BLaER1 treated with 17β-estradiol and CSF1 and Interleukin-3, amounts not matched to agents 10 nM and 100 nM (cell line): ENCODE measurements around the gene OTUB1.
A peak's percentile ranks its signal among the peaks of the same experiment; 100 is the strongest.
"Not testable (repeated sequence)": the region's sequence is repeated elsewhere in the genome, so short reads cannot be mapped to it uniquely, and the experiment has no call there.

ENCODE experiments used
- H3K27ac ChIP-seq, 11 experiments: shearing (Covaris generic); formaldehyde crosslinking; 2 replicates each; pipeline ENCODE4 v1.8.1; 2022
- H3K27me3 ChIP-seq, 11 experiments: shearing (Covaris generic); formaldehyde crosslinking; 2 replicates each; pipeline ENCODE4 v1.8.1; 2022
- H3K36me3 ChIP-seq, 11 experiments: shearing (Covaris generic); formaldehyde crosslinking; 2 replicates each; pipeline ENCODE4 v1.8.1; 2022
- H3K4me1 ChIP-seq, 10 experiments: shearing (Covaris generic); formaldehyde crosslinking; 2 replicates each; pipeline ENCODE4 v1.8.1; 2022
- H3K4me2 ChIP-seq, 11 experiments: shearing (Covaris generic); formaldehyde crosslinking; 2 replicates each; pipeline ENCODE4 v1.8.1; 2022
- H3K4me3 ChIP-seq, 10 experiments: shearing (Covaris generic); formaldehyde crosslinking; 2 replicates each; pipeline ENCODE4 v1.8.1; 2022
- H3K9ac ChIP-seq, 11 experiments: shearing (Covaris generic); formaldehyde crosslinking; 2 replicates each; pipeline ENCODE4 v1.8.1; 2022
- H3K9me3 ChIP-seq, 11 experiments: shearing (Covaris generic); formaldehyde crosslinking; replicated peaks in 1 of 11; 2 replicates each; pipeline ENCODE4 v1.8.1; 2022
- H4K20me1 ChIP-seq, 11 experiments: shearing (Covaris generic); formaldehyde crosslinking; 2 replicates each; pipeline ENCODE4 v1.8.1; 2022
- Cebpa-rat ChIP-seq, 11 experiments: shearing (Covaris generic); IDR thresholded peaks; 2 replicates each; pipeline ENCODE4 v1.8.1; 2022

Gene OTUB1

GRCh38 chr11:63969461-63969860 lies 16.8 kb upstream of the OTUB1 start:
- no peaks in the 10 kb centered on the region for H3K27me3 ChIP-seq
- H3K36me3 ChIP-seq: no peaks in the 10 kb centered on the region
- H3K9me3 ChIP-seq: 0 out of 22 replicates have a peak, but pooled peaks cover 0 to 8% (median 0%) of the 10 kb centered on the region in 11 experiments
- peaks cover 0 to 20% (median 15%) of the 10 kb centered on the region in 10 experiments; a peak in 17 of 20 replicates for H3K4me1 ChIP-seq
- H3K4me3 ChIP-seq: no peak overlapping the region
- no peak overlapping the region for H3K4me2 ChIP-seq
- H3K9ac ChIP-seq: no peak overlapping the region
- H3K27ac ChIP-seq: no peak overlapping the region
- H4K20me1 ChIP-seq: no peaks in the 10 kb centered on the region
- no peak for TF ChIP-seq Cebpa-rat (IDR thresholded peaks at IDR 0.05)

GRCh38 chr11:63970902-63971301 lies 15.3 kb upstream of the OTUB1 start:
- Histone ChIP-seq H3K27ac (no peak overlapping the region; a peak in 1 of 22 replicates), H3K36me3 (peaks cover 0 to 4% (median under 1%) of the 10 kb centered on the region in 11 experiments; a peak in 9 of 22 replicates), H3K4me2 (peak overlapping the region in 6 of 11 experiments; percentile 12 to 50 (median 22); a peak in 9 of 22 replicates), H4K20me1 (peaks cover 1 to 10% (median 8%) of the 10 kb centered on the region in 11 experiments; a peak in 19 of 22 replicates), H3K9ac (0 out of 22 replicates have a peak overlapping the region, but pooled peaks of 1 of the 11 experiments have one; percentile 31), H3K4me3 (no peak overlapping the region), H3K9me3 (0 out of 22 replicates have a peak, but pooled peaks cover 0 to 8% (median 0%) of the 10 kb centered on the region in 11 experiments), H3K27me3 (no peaks in the 10 kb centered on the region), H3K4me1 (peaks cover 5 to 28% (median 17%) of the 10 kb centered on the region in 10 experiments)
- TF ChIP-seq Cebpa-rat (IDR thresholded peaks at IDR 0.05): no peak

GRCh38 chr11:63973912-63974258 lies 12.4 kb upstream of the OTUB1 start:
- peak overlapping the region in 8 of 11 experiments; percentile 27 to 99 (median 59); a peak in 12 of 22 replicates for H3K27ac ChIP-seq
- H3K9ac ChIP-seq: peak overlapping the region in 4 of 11 experiments; percentile 37 to 99 (median 96); a peak in 2 of 22 replicates
- peak overlapping the region; percentile 38 to 97 (median 91); a peak in 17 of 20 replicates for H3K4me3 ChIP-seq
- peaks cover 9 to 34% (median 23%) of the 10 kb centered on the region in 11 experiments; a peak in 21 of 22 replicates for H3K36me3 ChIP-seq
- H4K20me1 ChIP-seq: peaks cover 11 to 39% (median 31%) of the 10 kb centered on the region in 11 experiments; a peak in 21 of 22 replicates
- H3K27me3 ChIP-seq, H3K9me3 ChIP-seq: not testable (repeated sequence)
- peak overlapping the region in 9 of 11 experiments; percentile 24 to 74 (median 45); a peak in 12 of 22 replicates for H3K4me2 ChIP-seq
- H3K4me1 ChIP-seq: peaks cover 21 to 52% (median 36%) of the 10 kb centered on the region in 10 experiments

GRCh38 chr11:63974259-63975143 lies 11.7 kb upstream of the OTUB1 start, which contains the start of gene COX8A:
Gene COX8A (plus strand): TSS chr11:63974620. CDS start chr11:63974681, 61 bp downstream.
- Histone ChIP-seq H3K4me3 (peak within 1 kb of the TSS; percentile 82 to 97 (median 94)), H3K4me1 (peaks cover 21 to 58% (median 38%) of the 10 kb centered on the region in 10 experiments), H3K36me3 (peaks cover 13 to 40% (median 29%) of the 10 kb centered on the region in 11 experiments; a peak in 21 of 22 replicates), H3K9ac (peak within 1 kb of the TSS; percentile 92 to 99 (median 97)), H3K4me2 (peak within 1 kb of the TSS; percentile 84 to 98 (median 93)), H3K9me3 (0 out of 22 replicates have a peak, but pooled peaks cover 0 to 8% (median 0%) of the 10 kb centered on the region in 11 experiments), H4K20me1 (peaks cover 11 to 45% (median 38%) of the 10 kb centered on the region in 11 experiments; a peak in 21 of 22 replicates), H3K27me3 (no peaks in the 10 kb centered on the region), H3K27ac (peak within 1 kb of the TSS; percentile 89 to 99 (median 96))
- peak in 6 of 11 experiments; percentile 47 to 88 (median 62); a peak in 12 of 22 replicates for TF ChIP-seq Cebpa-rat (IDR thresholded peaks at IDR 0.05)

GRCh38 chr11:63978551-63979239 lies 7.5 kb upstream of the OTUB1 start:
- no peaks in the 10 kb centered on the region for H3K27me3 ChIP-seq
- peaks cover 12 to 81% (median 55%) of the 10 kb centered on the region in 11 experiments; a peak in 21 of 22 replicates for H4K20me1 ChIP-seq
- peak overlapping the region in 5 of 11 experiments; percentile 1 to 28 (median 15); a peak in 3 of 22 replicates for H3K9ac ChIP-seq
- H3K4me3 ChIP-seq: no peak overlapping the region
- H3K4me1 ChIP-seq: peaks cover 50 to 78% (median 64%) of the 10 kb centered on the region in 10 experiments
- H3K27ac ChIP-seq: no peak overlapping the region
- no peak for TF ChIP-seq Cebpa-rat (IDR thresholded peaks at IDR 0.05)
- peaks cover 14 to 42% (median 29%) of the 10 kb centered on the region in 11 experiments; a peak in 21 of 22 replicates for H3K36me3 ChIP-seq
- H3K9me3 ChIP-seq: 0 out of 22 replicates have a peak, but pooled peaks cover 0 to 3% (median 0%) of the 10 kb centered on the region in 11 experiments
- peak overlapping the region in 1 of 11 experiments; percentile 1; a peak in 2 of 22 replicates for H3K4me2 ChIP-seq

GRCh38 chr11:63979426-63979825 lies 6.8 kb upstream of the OTUB1 start:
- no peak for TF ChIP-seq Cebpa-rat (IDR thresholded peaks at IDR 0.05)
- no peaks in the 10 kb centered on the region for H3K27me3 ChIP-seq
- peaks cover 53 to 83% (median 67%) of the 10 kb centered on the region in 10 experiments for H3K4me1 ChIP-seq
- H4K20me1 ChIP-seq: peaks cover 12 to 81% (median 55%) of the 10 kb centered on the region in 11 experiments; a peak in 21 of 22 replicates
- peak overlapping the region in 3 of 11 experiments; percentile 1 to 28 (median 19); a peak in 2 of 22 replicates for H3K9ac ChIP-seq
- H3K27ac ChIP-seq: no peak overlapping the region
- 0 out of 22 replicates have a peak overlapping the region, but pooled peaks of 1 of the 11 experiments have one; percentile 1 for H3K4me2 ChIP-seq
- H3K9me3 ChIP-seq: no peaks in the 10 kb centered on the region
- H3K36me3 ChIP-seq: peaks cover 14 to 42% (median 29%) of the 10 kb centered on the region in 11 experiments; a peak in 21 of 22 replicates
- H3K4me3 ChIP-seq: no peak overlapping the region

- Histone ChIP-seq H3K4me3 (peak overlapping the region; percentile 85 to 99 (median 92)), H3K4me1 (peaks cover 46 to 72% (median 67%) of the 10 kb centered on the region in 10 experiments), H3K4me2 (peak overlapping the region; percentile 81 to 98 (median 95)), H3K27ac (peak overlapping the region; percentile 93 to 98 (median 96)), H3K9ac (peak overlapping the region; percentile 93 to 98 (median 96)), H3K27me3 (no peaks in the 10 kb centered on the region), H3K36me3 (peaks cover 25 to 34% (median 30%) of the 10 kb centered on the region in 11 experiments), H3K9me3 (no peaks in the 10 kb centered on the region), H4K20me1 (peaks cover 16 to 64% (median 51%) of the 10 kb centered on the region in 11 experiments; a peak in 21 of 22 replicates)
- no peak for TF ChIP-seq Cebpa-rat (IDR thresholded peaks at IDR 0.05)
Observed at GRCh38 chr11:63985812-63986155, 454 bp upstream of the OTUB1 start.

GRCh38 chr11:63986932-63987513 lies 785 bp downstream of the OTUB1 start:
- peak overlapping the region; percentile 93 to 98 (median 96) for H3K27ac ChIP-seq

More at GRCh38 chr11:63986932-63987513, 785 bp downstream of the OTUB1 start:
- H3K36me3 ChIP-seq: peaks cover 37 to 46% (median 42%) of the 10 kb centered on the region in 11 experiments
- peak overlapping the region; percentile 93 to 98 (median 96) for H3K9ac ChIP-seq
- no peaks in the 10 kb centered on the region for H3K9me3 ChIP-seq
- TF ChIP-seq Cebpa-rat (IDR thresholded peaks at IDR 0.05): no peak
- H3K4me3 ChIP-seq: peak overlapping the region; percentile 85 to 99 (median 92)
- peak overlapping the region; percentile 81 to 98 (median 95) for H3K4me2 ChIP-seq
- H3K27me3 ChIP-seq: no peaks in the 10 kb centered on the region
- H3K4me1 ChIP-seq: peaks cover 33 to 63% (median 56%) of the 10 kb centered on the region in 10 experiments
- H4K20me1 ChIP-seq: peaks cover 29 to 70% (median 60%) of the 10 kb centered on the region in 11 experiments; a peak in 21 of 22 replicates
